HG02973 (cell line): ENCODE data around the gene KCNQ1.

Source experiments
- ATAC-seq: cut with Tn5 transposase; IDR thresholded peaks from one replicate; pipeline ENCODE4 v1.9.1; 2021; ENCODE audit warnings: moderate library complexity; ENCODE audit not compliant: unreplicated experiment

Gene KCNQ1

DNA sequence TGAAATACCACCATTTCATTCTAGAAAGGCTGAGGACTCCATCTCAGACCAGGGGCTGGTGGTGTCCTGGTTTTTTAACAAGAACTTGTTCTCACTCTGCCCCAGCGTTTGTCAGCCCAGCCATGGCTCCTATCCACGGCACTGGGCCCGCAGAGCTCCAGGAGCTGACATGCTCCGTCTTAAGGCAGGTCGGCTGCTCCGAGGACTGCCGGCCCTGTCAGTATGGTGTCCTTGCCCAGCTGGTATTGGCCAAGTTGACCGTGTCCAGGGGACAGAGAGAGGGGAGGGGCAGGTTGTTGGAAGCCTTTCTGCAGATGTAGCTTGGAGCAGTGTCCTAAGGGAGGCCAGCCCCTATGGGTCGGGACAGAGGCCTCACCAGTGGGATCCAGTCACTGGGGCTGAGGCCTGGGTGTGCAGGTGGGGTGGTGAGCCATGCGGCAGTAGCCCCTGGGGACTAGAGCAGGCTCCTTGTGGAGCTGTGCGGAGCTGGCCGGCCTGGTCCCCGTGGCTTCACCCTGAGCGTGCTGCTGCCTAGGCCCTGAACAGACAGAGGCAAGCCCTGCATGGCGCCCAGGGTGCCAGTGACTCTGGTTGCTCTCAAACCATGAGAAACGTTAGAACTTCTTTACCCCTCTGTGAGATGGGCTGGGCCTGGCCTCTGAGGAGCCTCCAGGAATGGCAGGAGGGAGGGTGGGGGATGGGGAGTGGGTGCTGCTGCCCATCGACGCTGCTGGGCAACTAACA lies 294.9 kb downstream of the KCNQ1 start:
- ATAC-seq: no peak

DNA sequence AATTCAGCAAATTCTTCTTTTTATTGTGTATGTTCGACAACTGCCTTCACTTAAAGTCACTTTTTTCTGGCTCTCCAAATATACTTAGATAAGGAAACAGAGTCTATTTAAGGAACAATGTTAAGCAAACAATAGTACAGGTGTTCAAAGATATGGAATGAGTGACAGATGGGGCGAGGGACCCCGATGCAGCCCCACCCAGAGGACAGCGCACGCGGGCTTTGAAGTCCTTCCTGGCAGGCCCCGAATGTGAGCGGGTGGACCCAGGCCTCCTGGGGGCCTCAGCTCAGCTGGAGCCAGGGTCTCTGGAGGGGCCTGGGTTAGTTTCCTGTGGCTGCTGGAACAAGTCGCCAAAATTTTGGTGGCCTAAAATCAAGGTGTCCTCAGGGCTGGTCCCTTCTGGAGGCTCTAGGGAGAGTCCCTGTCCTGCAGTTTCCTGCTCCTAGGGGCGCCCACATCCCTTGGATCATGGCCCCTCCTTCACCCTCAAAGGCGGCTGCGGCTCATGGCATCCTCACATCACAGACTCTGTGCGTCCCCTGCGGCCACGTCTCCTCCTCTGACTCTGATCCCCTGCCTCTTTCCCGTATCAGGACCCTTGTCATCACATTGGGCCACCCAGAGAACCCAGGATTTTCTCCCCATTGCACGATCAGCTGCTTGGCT lies 295.6 kb downstream of the KCNQ1 start:
- ATAC-seq: no peak

DNA sequence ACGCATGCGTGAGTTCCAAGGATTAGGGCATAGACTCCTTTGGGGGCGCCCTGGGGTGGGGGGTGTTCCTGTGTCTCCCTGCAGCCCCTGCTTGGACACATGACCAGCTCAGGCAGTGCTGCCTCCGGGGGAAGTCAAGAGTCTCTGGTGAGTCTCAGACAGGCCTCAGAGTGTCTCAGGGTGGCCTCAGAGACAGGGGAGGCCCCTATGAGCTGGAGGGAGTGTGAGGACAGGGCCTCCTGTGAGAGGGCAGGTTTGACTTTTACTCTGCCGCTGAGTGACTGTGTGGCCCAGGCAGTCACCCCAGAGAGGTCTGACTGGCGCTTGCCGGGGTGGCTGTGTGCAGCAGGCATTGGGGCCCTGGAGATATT lies 296.2 kb downstream of the KCNQ1 start:
- no peak for ATAC-seq

DNA sequence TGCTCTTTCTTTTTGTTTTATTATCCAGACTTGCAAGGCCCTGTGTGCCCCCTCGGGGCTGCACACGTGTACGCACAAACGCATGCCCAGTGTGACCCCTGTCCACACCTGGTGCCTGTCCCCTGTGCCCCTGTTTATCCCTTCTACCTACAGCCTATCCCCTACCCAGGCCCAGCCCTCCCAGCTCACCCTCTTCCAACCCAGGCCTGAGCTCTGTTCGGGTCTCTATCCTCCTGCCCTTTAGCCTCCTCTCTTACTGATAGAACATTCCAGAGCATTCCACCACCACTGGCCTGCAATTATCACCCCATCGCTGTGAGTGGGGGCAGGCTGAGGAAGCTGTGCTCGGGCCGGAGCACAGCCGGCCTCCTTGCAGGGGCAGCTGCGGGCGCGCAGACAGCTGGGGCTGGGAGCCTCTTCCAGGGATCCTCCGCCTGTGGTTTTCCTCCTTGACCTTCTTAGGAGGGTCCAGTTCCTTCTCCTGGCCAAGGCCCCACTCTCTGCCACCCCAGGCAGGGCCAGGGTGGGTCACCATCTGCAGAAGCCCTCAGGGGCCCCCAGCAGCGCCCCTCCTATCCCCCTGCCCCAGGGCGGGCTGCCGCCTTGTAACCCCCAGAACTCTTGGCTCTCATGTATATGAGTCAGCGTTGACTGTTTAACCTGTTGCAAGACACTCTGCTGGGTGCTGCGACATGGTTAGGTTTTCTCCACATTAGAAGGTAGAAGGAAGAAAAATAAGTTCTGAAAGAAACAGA lies 296.7 kb downstream of the KCNQ1 start:
- ATAC-seq: no peak

DNA sequence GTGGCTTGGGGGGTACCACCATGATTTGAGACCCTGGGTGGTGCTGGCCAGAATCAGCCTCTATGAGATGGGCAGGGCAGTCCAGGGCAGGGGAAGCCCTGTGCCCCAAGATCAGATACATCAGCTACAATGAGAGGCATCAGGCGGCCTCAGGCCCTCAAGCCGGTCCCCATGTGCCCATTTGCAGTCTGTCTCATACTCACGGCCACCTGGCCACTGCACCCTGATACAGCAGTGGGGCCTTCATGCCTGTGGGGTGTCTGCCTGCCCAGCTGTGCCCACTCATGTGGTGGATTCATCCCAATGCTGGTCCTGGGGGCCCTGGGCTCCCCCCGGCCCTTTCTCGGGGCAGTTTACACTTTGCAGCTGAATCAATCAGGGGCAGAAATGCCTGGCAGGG lies 297.4 kb downstream of the KCNQ1 start:
- ATAC-seq: no peak

DNA sequence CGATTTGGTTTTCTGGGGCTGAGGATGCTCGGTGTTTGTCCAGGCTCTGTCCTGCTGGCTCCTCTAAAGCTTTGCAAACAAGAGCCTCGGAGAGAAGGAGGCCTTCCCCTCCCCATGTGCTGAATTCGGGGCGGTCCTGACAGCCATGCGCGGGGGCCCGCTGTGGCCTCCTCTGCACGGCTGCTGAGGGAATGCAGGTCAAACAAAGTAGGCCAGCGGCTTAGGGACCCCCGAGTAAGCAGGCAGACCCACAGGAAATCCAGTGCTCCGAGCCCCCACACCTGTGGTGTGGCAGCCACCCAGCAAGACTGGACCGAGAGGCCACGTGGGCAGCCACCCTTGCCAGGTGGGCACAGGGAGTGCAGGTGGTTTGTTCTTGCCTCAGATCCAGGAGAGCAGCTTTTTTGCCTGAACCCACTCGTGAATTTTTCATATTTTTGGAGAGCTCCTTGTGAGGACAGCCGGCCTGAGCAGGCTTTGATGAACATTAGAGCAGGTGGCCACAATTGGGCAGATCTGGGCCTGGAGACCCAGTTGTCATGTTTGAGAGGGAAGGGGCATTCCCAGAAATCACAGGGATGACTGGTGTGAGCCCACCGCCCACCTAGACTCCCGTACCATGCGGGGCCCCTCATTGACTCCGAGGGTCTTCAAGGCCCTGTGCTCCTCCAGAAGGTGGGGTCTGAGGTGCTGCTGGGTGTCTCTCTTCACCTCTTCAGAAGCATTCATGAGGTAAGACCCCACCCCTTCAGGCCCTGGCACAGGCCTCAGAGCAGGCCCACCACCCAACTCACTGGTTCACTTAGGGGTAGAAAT lies 298.0 kb downstream of the KCNQ1 start:
- no peak for ATAC-seq

DNA sequence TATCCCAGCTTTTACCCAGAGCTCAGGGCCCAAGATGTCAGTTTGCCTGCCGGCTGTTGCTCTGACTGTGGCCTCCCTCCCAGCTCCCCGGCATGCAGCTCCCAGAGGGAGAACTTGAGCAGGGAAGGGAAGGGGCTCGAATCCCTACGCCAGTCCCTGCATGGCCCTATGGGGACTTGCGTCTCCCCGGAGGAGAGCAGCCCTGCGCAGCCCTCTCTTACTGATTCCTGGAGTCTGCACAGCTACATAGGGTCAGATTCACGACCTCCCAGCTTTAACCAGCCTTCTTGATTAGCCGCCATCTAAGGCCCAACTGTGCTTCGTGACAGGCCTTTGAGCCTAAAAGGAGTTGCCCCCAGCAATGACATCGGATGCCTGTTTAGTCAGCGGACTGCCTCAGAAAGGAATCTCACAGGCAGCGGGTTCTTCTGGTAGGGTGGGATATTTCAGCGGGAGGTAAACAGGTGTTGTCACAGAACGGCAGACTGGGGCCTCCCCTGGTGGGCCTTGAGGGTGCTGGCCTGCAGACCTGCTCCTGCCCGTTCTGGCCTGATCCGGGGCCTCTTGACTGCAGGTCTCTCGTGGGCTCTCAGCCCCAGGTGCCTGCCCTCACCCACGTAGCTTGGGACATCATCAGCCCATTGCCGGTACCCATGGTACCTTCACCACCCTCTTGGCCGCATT lies 298.8 kb downstream of the KCNQ1 start:
- no peak for ATAC-seq

DNA sequence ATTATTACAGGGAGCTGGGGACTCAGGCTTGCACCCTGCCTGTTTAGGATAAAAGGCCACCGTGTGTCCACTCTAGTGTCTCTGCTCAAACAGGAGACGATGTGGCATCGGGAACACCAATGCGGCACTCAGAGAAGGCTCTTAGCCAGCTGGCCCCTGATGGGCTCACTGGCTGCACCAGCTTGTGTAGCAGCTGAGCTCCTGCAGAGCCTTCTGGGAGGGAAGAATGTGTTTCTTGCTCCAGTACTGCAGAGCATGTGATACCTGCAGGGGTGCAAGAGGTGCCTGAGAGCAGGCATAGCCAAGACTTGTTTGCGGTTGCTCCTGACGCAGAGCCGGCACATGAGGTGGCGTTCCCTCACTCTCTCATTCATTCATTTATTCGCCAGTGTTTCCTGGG lies 299.4 kb downstream of the KCNQ1 start:
- no peak for ATAC-seq

DNA sequence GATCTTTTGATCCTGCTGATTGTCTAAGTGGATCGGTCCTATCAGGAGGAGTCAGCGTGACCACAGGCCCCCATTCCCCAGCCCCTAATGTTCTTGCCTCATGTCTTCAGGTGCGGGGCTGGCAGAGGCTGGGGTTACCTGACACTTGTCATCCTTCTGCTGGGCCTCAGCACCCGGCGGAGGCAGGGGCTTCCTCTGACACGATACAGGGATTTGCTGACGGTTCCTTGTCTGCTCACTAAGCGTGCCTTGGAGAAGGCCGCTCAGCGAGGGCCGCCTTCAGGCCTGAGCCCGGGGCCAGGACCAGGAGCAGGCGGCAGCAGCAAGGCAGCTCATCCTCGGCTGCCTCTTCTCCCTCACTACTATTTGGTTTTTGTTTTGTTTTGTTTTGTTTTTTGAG lies 300.7 kb downstream of the KCNQ1 start:
- no peak for ATAC-seq

DNA sequence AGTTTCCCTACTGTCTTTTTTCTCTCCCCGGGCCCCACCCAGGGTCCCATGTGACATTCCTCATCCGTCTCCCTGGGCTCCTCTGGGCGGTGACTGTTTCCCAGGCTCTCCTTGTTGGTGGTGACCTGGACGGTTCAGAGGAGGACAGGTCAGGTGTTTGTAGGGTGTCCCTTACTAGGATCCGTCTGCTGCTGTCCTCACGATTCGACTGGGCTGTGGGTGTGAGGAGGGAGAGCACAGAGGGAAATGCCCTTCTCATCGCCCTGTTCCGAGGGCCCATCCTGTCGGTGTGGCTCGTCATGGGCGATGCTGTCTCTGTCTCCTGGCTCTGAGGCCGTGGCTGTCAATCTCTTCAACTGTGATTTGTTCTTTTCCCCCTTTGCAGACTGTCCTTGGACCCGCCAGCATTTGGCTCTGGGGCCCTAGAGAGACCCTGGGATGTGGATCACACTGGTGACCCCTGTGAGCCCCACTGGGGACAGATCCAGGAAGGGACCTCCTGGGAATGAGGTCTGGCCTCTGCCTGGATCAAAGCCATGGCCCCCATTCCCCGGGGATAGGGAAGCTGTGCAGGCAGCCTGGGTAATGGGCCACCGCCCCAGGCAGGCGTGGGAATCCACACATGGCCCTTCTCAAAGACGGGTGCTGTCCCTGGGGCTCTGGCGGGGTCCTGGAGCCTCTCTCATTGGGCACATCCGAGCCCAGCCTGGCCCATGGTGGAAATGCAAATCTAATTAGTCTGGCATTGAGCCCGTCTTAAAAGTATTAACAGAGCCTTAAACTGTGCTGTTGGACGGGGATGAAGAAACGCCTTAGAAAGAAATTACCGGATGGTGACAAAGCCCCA lies 301.8 kb downstream of the KCNQ1 start:
- no peak for ATAC-seq

DNA sequence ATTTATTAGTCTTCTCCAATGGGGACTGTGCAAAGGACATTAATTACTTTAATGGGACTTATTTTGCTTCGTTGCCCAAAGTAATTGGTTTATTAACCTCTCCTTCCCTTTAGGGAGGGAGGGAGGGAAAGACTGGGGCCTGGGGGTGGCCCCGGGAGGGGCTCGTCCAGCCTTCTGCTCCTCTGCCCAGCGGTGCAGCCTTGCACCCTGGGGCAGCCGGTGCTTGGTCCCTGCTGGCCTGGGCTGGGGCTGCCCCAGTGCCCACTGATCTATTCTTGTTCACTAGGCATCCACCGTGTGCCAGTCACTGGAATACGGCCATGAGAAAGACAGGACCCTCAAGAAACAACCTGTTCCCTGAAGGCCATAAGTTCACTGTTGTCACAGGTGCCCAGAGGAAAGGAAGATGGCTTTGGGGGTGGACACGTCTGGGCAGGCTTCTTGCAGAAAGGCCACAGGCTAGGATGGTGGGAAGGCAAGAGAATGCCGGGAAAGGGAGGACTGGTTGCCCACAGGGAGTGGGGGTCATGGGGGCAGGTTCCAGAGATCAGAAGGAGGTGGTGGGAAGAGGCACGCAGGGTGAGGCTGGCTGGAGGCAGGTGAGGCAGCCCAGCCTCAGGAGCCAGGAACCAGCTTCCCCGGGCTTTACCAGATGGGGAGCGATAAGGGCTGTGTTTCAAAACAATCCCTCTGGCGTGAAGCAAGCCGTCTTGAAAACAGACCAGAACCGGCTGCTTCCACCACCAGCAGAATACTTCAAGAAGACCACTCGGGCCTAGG lies 302.6 kb downstream of the KCNQ1 start:
- ATAC-seq: no peak

DNA sequence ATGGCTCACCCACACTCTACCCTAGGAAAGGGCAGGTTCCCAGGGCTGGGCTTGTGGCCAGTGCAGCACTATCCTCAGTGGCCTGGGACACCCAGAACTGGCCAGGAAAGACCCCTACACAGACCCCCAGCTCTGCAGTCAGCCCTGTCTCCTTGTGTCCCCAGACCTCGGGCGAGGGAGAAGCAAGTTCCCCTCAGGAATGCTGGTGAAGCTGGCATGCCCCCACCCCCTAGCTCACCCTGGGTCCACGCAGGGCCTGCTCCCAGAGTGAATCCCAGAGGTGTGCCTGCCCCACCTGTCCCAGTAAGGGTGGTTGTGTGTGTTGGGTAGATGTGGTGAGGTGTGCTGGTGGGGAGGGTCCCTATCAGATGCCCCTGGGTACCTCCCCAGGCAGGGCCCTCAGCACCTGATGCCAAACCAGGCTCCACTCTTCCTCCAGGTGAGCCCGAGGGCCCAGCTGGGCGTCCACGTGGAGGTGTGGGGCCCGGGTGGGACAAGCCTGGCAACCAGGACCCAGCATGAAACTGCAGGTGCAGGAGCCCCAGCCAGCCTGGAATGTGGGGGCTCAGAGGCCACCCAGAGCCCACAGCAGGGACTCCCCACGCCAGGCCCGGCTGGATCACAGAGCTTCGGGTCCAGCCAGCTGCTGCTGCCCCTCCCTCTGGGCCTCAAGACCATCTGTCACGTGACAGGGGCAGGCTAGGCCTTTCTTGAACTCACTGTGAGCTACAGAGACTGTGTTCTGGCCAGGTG lies 303.4 kb downstream of the KCNQ1 start:
- ATAC-seq: no peak

DNA sequence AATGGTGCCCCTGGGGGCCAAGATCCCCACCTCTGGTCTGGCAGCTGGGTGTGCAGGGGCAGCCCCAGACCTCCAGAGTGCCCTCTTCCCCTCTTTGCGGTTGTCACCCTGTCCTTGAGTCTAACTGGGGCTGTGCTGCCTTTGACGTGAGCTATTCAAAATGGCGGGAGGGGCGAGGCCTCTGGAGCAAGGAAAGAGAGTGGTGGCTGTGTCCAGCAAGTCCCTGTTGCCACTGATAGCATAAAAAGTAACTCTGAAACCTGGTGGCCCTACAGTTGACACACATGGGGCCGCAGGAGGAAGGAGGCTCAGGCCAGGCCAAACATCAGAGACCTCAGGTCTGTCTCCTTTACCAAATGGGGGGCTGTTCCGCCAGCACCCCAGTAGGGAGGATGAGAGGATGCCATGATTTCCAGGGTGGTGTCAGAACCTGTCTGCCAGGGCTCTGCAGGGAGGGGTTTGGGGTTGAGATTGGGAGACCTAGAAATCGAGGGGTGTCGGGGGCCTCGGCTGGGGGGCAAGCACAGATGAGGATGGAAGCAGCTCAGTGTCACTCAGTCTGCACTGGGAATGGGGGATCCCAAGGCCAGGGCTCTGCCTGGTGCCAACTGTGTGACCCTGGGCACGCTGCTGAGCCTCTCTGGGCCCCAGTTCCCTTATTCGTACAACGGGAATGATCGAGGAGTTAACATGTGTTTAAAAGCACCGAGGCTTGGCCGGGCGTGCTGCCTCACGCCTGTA lies 304.2 kb downstream of the KCNQ1 start:
- ATAC-seq: no peak

DNA sequence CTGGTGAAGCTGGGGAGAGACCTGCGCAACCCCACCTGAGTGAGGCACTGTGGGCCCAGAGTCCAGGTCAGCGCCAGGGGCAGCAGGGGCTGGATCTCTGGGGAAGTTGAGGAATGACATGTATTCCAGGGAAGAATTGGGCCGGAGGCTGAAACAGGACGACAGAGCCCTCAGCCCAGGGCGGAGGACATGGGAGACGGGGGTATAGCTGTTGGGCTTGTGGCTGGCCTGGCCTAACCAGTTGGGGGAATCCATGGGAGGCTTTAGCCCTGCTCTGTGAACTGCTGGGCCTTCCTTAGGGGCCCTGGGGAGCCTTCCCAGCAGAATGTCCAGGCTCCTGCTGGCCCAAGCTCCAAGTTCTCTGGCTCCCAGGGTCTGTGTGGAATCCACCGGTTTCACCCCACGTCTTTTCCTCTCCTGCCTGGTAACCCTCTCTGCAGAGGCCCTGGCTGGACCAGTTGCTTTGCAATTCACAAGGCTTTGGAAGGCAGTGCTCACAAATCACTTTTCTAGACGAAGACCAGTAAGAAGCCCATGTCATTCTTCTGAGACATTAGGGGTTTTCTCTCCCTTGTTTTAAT lies 305.4 kb downstream of the KCNQ1 start:
- no peak for ATAC-seq

DNA sequence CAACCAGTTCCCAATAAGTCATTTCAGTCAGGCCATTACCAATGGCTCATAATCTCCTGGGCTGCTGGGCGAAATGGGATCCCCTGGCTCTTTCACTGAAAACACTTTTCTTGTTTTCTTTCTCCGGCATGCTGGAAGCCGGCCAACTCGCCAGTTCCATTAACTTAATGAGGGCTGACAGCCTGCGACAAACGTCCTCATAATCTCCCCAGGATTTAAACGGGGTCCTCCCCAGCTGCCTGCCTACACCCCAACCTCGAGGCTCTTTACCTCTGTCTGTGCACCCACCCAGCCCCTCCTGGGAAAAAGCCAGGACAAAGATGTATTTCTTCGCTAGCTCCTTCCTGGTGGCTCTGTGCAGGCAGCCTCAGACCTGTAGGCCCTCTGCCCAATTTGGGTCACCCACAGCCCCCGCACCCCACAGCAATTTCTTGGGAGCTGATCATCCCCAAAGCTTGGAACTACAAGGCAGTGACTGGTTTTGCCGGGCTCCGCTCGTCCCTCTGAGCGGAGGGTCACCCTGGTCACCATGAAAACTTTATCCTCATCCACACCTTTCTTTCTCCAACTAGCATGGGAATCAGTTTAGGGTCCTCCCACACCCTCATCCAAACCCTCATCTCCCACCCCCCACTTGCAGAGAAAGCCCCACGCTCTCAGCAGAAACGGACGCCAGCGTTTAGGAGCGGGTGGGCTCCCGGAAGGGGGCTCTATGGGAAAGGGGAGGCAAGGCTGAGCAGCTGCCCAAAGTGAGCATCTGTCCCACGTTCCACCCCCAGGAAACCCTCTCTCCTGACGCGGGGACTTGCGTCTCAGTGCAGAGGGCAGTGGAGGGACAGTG lies 306.1 kb downstream of the KCNQ1 start:
- no peak for ATAC-seq

DNA sequence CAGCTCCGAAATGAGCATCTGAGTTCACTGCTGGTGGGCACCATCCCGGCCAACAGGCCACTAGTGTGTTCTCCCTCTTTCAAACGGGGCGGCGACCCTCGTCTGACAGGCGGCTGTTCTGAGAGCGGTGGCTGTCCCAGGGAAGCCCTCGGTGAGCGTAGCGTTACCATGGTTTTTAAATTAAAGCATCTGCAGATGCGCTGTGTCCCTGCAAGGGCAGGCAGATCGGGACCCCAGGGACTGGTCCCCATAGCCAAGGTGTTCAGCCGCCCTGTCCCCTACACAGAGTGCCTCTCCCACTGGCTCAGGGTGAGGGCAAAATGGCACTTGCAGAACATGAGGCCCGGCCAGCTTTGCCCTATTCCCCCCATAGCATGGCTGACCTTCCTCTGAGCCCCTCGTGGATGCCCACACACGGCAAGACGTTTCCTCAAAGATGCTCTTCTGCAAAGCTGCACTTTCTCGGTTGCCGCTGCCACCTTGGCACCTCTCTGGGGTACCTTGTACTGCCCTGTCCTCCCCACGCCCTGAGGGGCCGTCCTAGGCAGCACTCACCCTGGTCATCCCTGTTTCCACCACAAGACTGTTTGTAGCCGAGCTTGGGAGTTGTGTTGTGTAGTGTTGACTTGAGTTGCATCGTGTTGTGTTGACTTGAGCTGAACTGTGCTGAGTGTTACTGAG lies 306.9 kb downstream of the KCNQ1 start:
- ATAC-seq: no peak
